Mesodermal cell (in vitro differentiated cells): ENCODE results near the gene LRRTM4.
"Not testable (repeated sequence)": the region's sequence is repeated elsewhere in the genome, so short reads cannot be mapped to it uniquely, and the experiment has no call there.

Source experiments
- H3K27ac ChIP-seq: 2 replicates; pipeline ENCODE4 v1.7.0; 2013; ENCODE audit warnings: mild to moderate bottlenecking, low read depth, low read length, moderate library complexity; ENCODE audit not compliant: severe bottlenecking
- H3K36me3 ChIP-seq: 2 replicates; pipeline ENCODE4 v1.7.1; 2013; ENCODE audit warnings: mild to moderate bottlenecking, low read length, moderate library complexity; ENCODE audit not compliant: control insufficient read depth, insufficient read depth
- H3K4me1 ChIP-seq: one replicate; pipeline ENCODE4 v1.7.1; 2013; ENCODE audit warnings: mild to moderate bottlenecking, low read length; ENCODE audit not compliant: insufficient read depth, control insufficient read depth, poor library complexity, severe bottlenecking
- H3K4me3 ChIP-seq: 2 replicates; pipeline ENCODE4 v1.7.0; 2013; ENCODE audit warnings: low read length, control low read depth, mild to moderate bottlenecking; ENCODE audit not compliant: insufficient read depth, poor library complexity, severe bottlenecking; ENCODE audit errors: extremely low read depth
- H3K9me3 ChIP-seq: 2 replicates; pipeline ENCODE4 v1.7.1; 2013; ENCODE audit warnings: mild to moderate bottlenecking, low read length, moderate library complexity; ENCODE audit not compliant: control insufficient read depth
- WGBS, 2 experiments: methylation state at CpG; one replicate each; pipeline ENCODE4 v1.1.5; 2013; ENCODE audit warnings: missing lambda C conversion rate in 2 of 2; ENCODE audit not compliant: insufficient coverage in 2 of 2; 5-methylcytosine and 5-hydroxymethylcytosine counted together

The LRRTM4 gene

GRCh38 chr2:77144772-77145171 lies 377.4 kb downstream of the LRRTM4 start:
- no peak overlapping the region for H3K27ac ChIP-seq
- no peaks in the 10 kb centered on the region for H3K4me1 ChIP-seq
- H3K4me3 ChIP-seq: no peak overlapping the region
- H3K9me3 ChIP-seq: no peaks in the 10 kb centered on the region
- no peaks in the 10 kb centered on the region for H3K36me3 ChIP-seq

GRCh38 chr2:77142141-77142540 lies 380.0 kb downstream of the LRRTM4 start:
- H3K4me1 ChIP-seq: no peaks in the 10 kb centered on the region
- H3K9me3 ChIP-seq: no peaks in the 10 kb centered on the region
- no peak overlapping the region for H3K27ac ChIP-seq
- WGBS, 2 experiments: no CpG with 5 or more reads among the region's 3 CpGs
- H3K4me3 ChIP-seq: no peak overlapping the region
- no peaks in the 10 kb centered on the region for H3K36me3 ChIP-seq

- 92% methylated on average over 5 of the region's 8 CpGs; no CpG with 5 or more reads in 1 of the 2 experiments for WGBS, 2 experiments
- H3K9me3 ChIP-seq, H3K27ac ChIP-seq, H3K36me3 ChIP-seq, H3K4me3 ChIP-seq, H3K4me1 ChIP-seq: not testable (repeated sequence)
These were observed 393.7 kb downstream of the LRRTM4 start for GRCh38 chr2:77128479-77128878.

GRCh38 chr2:77127345-77127744 lies 394.8 kb downstream of the LRRTM4 start:
- no peak overlapping the region for H3K27ac ChIP-seq
- H3K4me1 ChIP-seq: no peaks in the 10 kb centered on the region
- no peaks in the 10 kb centered on the region for H3K9me3 ChIP-seq
- H3K36me3 ChIP-seq: no peaks in the 10 kb centered on the region
- no peak overlapping the region for H3K4me3 ChIP-seq

- Histone ChIP-seq H3K27ac (no peak overlapping the region), H3K36me3 (no peaks in the 10 kb centered on the region), H3K4me1 (no peaks in the 10 kb centered on the region), H3K9me3 (no peaks in the 10 kb centered on the region), H3K4me3 (no peak overlapping the region)
- 80% methylated on average over 1 of the region's 3 CpGs; no CpG with 5 or more reads in 1 of the 2 experiments for WGBS, 2 experiments
These were observed 400.7 kb downstream of the LRRTM4 start for GRCh38 chr2:77121518-77121917.

- no CpG with 5 or more reads among the region's 1 CpG for WGBS, 2 experiments
- H3K4me3 ChIP-seq: no peak overlapping the region
- H3K9me3 ChIP-seq: no peaks in the 10 kb centered on the region
- H3K36me3 ChIP-seq: no peaks in the 10 kb centered on the region
- no peaks in the 10 kb centered on the region for H3K4me1 ChIP-seq
- H3K27ac ChIP-seq: no peak overlapping the region
These were observed 402.8 kb downstream of the LRRTM4 start for GRCh38 chr2:77119333-77119732.

- H3K36me3 ChIP-seq: no peaks in the 10 kb centered on the region
- H3K9me3 ChIP-seq: no peaks in the 10 kb centered on the region
- H3K4me3 ChIP-seq: no peak overlapping the region
- WGBS, 2 experiments: no CpG with 5 or more reads among the region's 1 CpG
- H3K4me1 ChIP-seq: no peaks in the 10 kb centered on the region
- H3K27ac ChIP-seq: no peak overlapping the region
These were observed 413.3 kb downstream of the LRRTM4 start for GRCh38 chr2:77108915-77109314.

DNA sequence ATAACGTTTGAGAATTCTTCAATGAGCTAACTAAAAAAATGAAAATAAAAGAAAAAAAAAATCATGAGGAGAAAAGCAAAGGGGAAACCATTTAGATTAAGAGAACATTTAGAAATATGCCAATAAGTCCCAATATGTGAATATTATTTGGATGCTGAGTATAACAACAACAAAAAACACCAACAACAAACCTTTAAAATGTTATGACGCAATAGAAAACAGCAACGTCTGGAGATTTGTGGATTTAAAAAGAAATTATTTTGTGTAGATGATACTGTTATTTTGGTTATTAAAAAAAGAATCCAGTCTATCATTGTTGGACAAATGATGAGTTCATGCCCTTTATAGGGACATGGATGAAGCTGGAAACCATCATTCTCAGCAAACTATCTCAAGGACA lies 417.2 kb downstream of the LRRTM4 start:
- Histone ChIP-seq H3K36me3 (no peaks in the 10 kb centered on the region), H3K9me3 (no peaks in the 10 kb centered on the region), H3K4me3 (no peak overlapping the region), H3K27ac (no peak overlapping the region), H3K4me1 (no peaks in the 10 kb centered on the region)
- no CpG with 5 or more reads among the region's 3 CpGs for WGBS, 2 experiments

DNA sequence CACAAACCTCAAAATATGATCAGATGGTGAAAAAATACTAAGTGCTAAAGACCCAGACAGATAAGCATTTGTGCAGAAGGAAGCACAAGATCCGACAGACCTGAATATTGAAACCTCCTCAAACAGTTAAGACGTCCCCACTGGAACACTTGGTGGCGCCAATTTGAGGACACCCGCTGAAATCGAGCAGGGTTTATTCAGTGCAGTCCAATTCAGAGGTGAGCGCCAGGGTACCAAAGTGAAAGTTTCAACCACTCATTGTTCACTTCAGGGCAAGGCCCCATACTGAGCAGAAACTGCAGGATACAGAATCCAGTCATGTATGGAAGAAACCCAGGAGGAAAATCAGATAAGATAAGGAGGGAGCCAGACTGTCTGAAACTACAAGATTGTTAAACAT lies 417.6 kb downstream of the LRRTM4 start:
- H3K4me1 ChIP-seq: no peaks in the 10 kb centered on the region
- no peaks in the 10 kb centered on the region for H3K9me3 ChIP-seq
- H3K36me3 ChIP-seq: no peaks in the 10 kb centered on the region
- H3K27ac ChIP-seq: no peak overlapping the region
- no peak overlapping the region for H3K4me3 ChIP-seq
- whole genome bisulfite sequencing, 2 experiments: 82 to 88% methylated on average over 5 of the region's 6 CpGs

GRCh38 chr2:77102927-77103326 lies 419.2 kb downstream of the LRRTM4 start:
- H3K4me3 ChIP-seq: no peak overlapping the region
- WGBS, 2 experiments: 92 to 100% methylated on average over 1 to 2 of the region's 2 CpGs
- H3K9me3 ChIP-seq: no peaks in the 10 kb centered on the region
- H3K36me3 ChIP-seq: no peaks in the 10 kb centered on the region
- no peaks in the 10 kb centered on the region for H3K4me1 ChIP-seq
- no peak overlapping the region for H3K27ac ChIP-seq

GRCh38 chr2:77101796-77102452 lies 420.3 kb downstream of the LRRTM4 start:
- H3K36me3 ChIP-seq: no peaks in the 10 kb centered on the region
- H3K4me1 ChIP-seq: no peaks in the 10 kb centered on the region
- no peak overlapping the region for H3K4me3 ChIP-seq
- no peaks in the 10 kb centered on the region for H3K9me3 ChIP-seq
- WGBS, 2 experiments: 81 to 96% methylated on average over 5 to 7 of the region's 8 CpGs
- H3K27ac ChIP-seq: no peak overlapping the region
